SU-DHL-6 (cell line): ENCODE results near the gene FARSB.
"Not testable (repeated sequence)": the region's sequence is repeated elsewhere in the genome, so short reads cannot be mapped to it uniquely, and the experiment has no call there.

Experiments used
- H2AFZ ChIP-seq: fragments of 200-600 bp; sonication (generic); 2 replicates; pipeline ENCODE4 v1.6.1; 2014; ENCODE audit warnings: low read depth, mild to moderate bottlenecking, moderate library complexity, mixed read lengths, antibody characterized with exemption, low read length; ENCODE audit not compliant: severe bottlenecking
- H3F3A ChIP-seq: fragments of 200-600 bp; shearing (Covaris generic); 2 replicates; pipeline ENCODE4 v1.6.0; 2016; ENCODE audit warnings: antibody characterized with exemption, mild to moderate bottlenecking; ENCODE audit not compliant: insufficient read depth
- H3K27ac ChIP-seq: fragments of 200-600 bp; sonication (generic); 2 replicates; pipeline ENCODE4 v1.5.1; 2016; ENCODE audit warnings: low read depth, mild to moderate bottlenecking, low read length, moderate library complexity, mixed read lengths
- H3K27me3 ChIP-seq: fragments of 200-600 bp; sonication (generic), shearing (Covaris generic); 2 replicates; pipeline ENCODE4 v1.6.0; 2014; ENCODE audit warnings: mild to moderate bottlenecking, low read length
- H3K36me3 ChIP-seq: fragments of 200-600 bp; sonication (generic); 2 replicates; pipeline ENCODE4 v1.6.1; 2014; ENCODE audit warnings: mild to moderate bottlenecking, low read length, mixed read lengths
- H3K4me2 ChIP-seq: fragments of 300-600, 200-600 bp; shearing (Covaris generic), sonication (generic); 2 replicates; pipeline ENCODE4 v1.6.0; 2014; ENCODE audit warnings: low read length, low read depth, mild to moderate bottlenecking; ENCODE audit not compliant: poor library complexity, severe bottlenecking
- H3K4me3 ChIP-seq: fragments of 200-600 bp; sonication (generic); 2 replicates; pipeline ENCODE4 v1.5.1; 2014; ENCODE audit warnings: antibody characterized with exemption, low read length, mild to moderate bottlenecking, mixed read lengths; ENCODE audit not compliant: insufficient read depth, poor library complexity, severe bottlenecking
- H3K79me2 ChIP-seq: fragments of 200-600 bp; sonication (generic); 2 replicates; pipeline ENCODE4 v1.6.1; 2014; ENCODE audit warnings: mild to moderate bottlenecking, low read length, moderate library complexity; ENCODE audit not compliant: insufficient read depth
- H3K9ac ChIP-seq: fragments of 200-600 bp; sonication (generic); 2 replicates; pipeline ENCODE4 v1.7.0; 2014; ENCODE audit warnings: mild to moderate bottlenecking, low read length
- H3K9me2 ChIP-seq: fragments of 200-600 bp; sonication (generic); replicated peaks from 2 replicates; pipeline ENCODE4 v1.6.1; 2014; ENCODE audit warnings: low read length; ENCODE audit not compliant: insufficient read depth
- H3K9me3 ChIP-seq: fragments of 200-600 bp; sonication (generic); 2 replicates; pipeline ENCODE4 v1.6.1; 2014; ENCODE audit warnings: low read length, mixed read lengths; ENCODE audit not compliant: insufficient read depth
- H4K20me1 ChIP-seq: fragments of 200-600 bp; sonication (generic); 2 replicates; pipeline ENCODE4 v1.6.1; 2014; ENCODE audit warnings: low read depth, mild to moderate bottlenecking, antibody characterized with exemption, low read length, moderate library complexity, mixed read lengths
- CTCF ChIP-seq: fragments of 200-600 bp; sonication (generic); IDR thresholded peaks from one replicate; pipeline ENCODE4 v1.5.1; 2017; ENCODE audit warnings: antibody characterized with exemption, mild to moderate bottlenecking, low read length, moderate library complexity; ENCODE audit not compliant: insufficient read depth, poor library complexity, severe bottlenecking
- EZH2phosphoT487 ChIP-seq: fragments of 200-600 bp; sonication (generic), shearing (Covaris generic); conservative IDR thresholded peaks from 2 replicates; pipeline ENCODE4 v1.6.1; 2018; ENCODE audit warnings: mild to moderate bottlenecking, antibody characterized with exemption, low read length, moderate library complexity, mixed read lengths

Gene FARSB

GRCh38 chr2:222701721-222702131 lies 45.8 kb upstream of the FARSB start:
- Histone ChIP-seq H3F3A (no peaks in the 10 kb centered on the region), H3K27ac (no peak overlapping the region), H3K79me2 (no peaks in the 10 kb centered on the region), H2AFZ (no peak overlapping the region), H3K9me3 (no peaks in the 10 kb centered on the region), H3K9me2 (no peaks in the 10 kb centered on the region), H3K36me3 (no peaks in the 10 kb centered on the region), H3K4me3 (no peak overlapping the region), H4K20me1 (no peaks in the 10 kb centered on the region), H3K27me3 (no peaks in the 10 kb centered on the region), H3K4me2 (no peak overlapping the region), H3K9ac (no peak overlapping the region)
- TF ChIP-seq EZH2phosphoT487 (no peak), CTCF (no peak)

- H2AFZ ChIP-seq = no peak overlapping the region
- no peak overlapping the region for H3K9ac ChIP-seq
- H3K79me2 ChIP-seq = no peaks in the 10 kb centered on the region
- no peaks in the 10 kb centered on the region for H3K9me2 ChIP-seq
- no peak overlapping the region for H3K27ac ChIP-seq
- H3K4me2 ChIP-seq = no peak overlapping the region
- no peaks in the 10 kb centered on the region for H3K27me3 ChIP-seq
- no peaks in the 10 kb centered on the region for H3F3A ChIP-seq
- H3K36me3 ChIP-seq = no peaks in the 10 kb centered on the region
- TF ChIP-seq EZH2phosphoT487 (no peak), CTCF (no peak)
- H3K4me3 ChIP-seq = no peak overlapping the region
- no peaks in the 10 kb centered on the region for H4K20me1 ChIP-seq
- no peaks in the 10 kb centered on the region for H3K9me3 ChIP-seq
Observed at GRCh38 chr2:222701233-222701632, 45.3 kb upstream of the FARSB start.

GRCh38 chr2:222698276-222698675 lies 42.4 kb upstream of the FARSB start:
- no peaks in the 10 kb centered on the region for H3K9me3 ChIP-seq
- no peaks in the 10 kb centered on the region for H3F3A ChIP-seq
- TF ChIP-seq EZH2phosphoT487 (no peak), CTCF (no peak)
- H3K9ac ChIP-seq = no peak overlapping the region
- H3K4me3 ChIP-seq = no peak overlapping the region
- no peak overlapping the region for H3K27ac ChIP-seq
- H3K9me2 ChIP-seq = no peaks in the 10 kb centered on the region
- H2AFZ ChIP-seq = no peak overlapping the region
- no peaks in the 10 kb centered on the region for H3K79me2 ChIP-seq
- no peaks in the 10 kb centered on the region for H3K36me3 ChIP-seq
- no peak overlapping the region for H3K4me2 ChIP-seq
- H4K20me1 ChIP-seq = no peaks in the 10 kb centered on the region
- no peaks in the 10 kb centered on the region for H3K27me3 ChIP-seq

DNA sequence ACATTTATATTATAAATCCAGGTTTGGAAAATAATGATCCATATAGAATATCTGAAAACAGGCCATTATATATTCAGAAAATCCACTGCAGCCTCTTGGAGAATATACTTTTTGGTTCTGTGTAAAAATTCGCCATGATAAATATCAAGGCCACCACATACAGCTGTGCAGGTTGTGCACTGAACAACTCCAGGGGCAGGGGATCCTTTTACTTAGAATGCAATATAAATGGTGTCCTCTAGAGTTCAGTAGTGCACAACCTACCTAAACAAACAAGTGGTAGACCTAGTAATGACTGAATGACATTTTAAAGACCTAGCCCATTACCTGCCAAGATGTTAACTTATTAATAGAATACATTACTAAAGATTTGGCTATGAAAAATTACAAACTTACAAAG lies 37.9 kb upstream of the FARSB start:
- Histone ChIP-seq H3K9ac (no peak overlapping the region), H4K20me1 (no peaks in the 10 kb centered on the region), H3K9me3 (no peaks in the 10 kb centered on the region), H3K27ac (no peak overlapping the region), H3K36me3 (no peaks in the 10 kb centered on the region), H3F3A (no peaks in the 10 kb centered on the region), H3K4me2 (no peak overlapping the region), H3K4me3 (no peak overlapping the region), H3K79me2 (no peaks in the 10 kb centered on the region), H2AFZ (no peak overlapping the region), H3K9me2 (no peaks in the 10 kb centered on the region), H3K27me3 (no peaks in the 10 kb centered on the region)
- no peak for TF ChIP-seq CTCF
- TF ChIP-seq EZH2phosphoT487 = no peak

GRCh38 chr2:222693413-222693812 lies 37.5 kb upstream of the FARSB start:
- H3F3A ChIP-seq, H4K20me1 ChIP-seq, H3K79me2 ChIP-seq, H3K4me2 ChIP-seq, H3K9me2 ChIP-seq, H3K9ac ChIP-seq, H3K9me3 ChIP-seq, H3K4me3 ChIP-seq, H3K27ac ChIP-seq, H3K27me3 ChIP-seq, H2AFZ ChIP-seq, H3K36me3 ChIP-seq: not testable (repeated sequence)
